Hepatocyte (in vitro differentiated cells): ENCODE data around the gene ACOX3. TPM values are rescaled to one million over a fixed set of nuclear protein-coding genes. Genes with fewer than 3 reads are reported as not detected.

Experiments used
- DNase-seq: peaks from one replicate; pipeline ENCODE4 v3.0.0-alpha.2; 2016; ENCODE audit warnings: low spot score
- H2AFZ ChIP-seq: fragments of 200-600 bp; sonication (generic); 2 replicates; pipeline ENCODE4 v1.6.0; 2016; ENCODE audit warnings: antibody characterized with exemption, mild to moderate bottlenecking
- H3K27ac ChIP-seq: fragments of 200-600 bp; sonication (generic); 2 replicates; pipeline ENCODE4 v1.5.1; 2016; ENCODE audit warnings: mild to moderate bottlenecking
- H3K27me3 ChIP-seq: fragments of 200-600 bp; sonication (generic); 2 replicates; pipeline ENCODE4 v1.6.1; 2016
- H3K36me3 ChIP-seq: fragments of 200-600 bp; sonication (generic); replicated peaks from 2 replicates; pipeline ENCODE4 v1.5.1; 2016; ENCODE audit warnings: low read depth; ENCODE audit not compliant: insufficient read depth
- H3K4me1 ChIP-seq: fragments of 200-600 bp; sonication (generic); 2 replicates; pipeline ENCODE4 v1.5.1; 2016; ENCODE audit warnings: mild to moderate bottlenecking, moderate library complexity; ENCODE audit not compliant: insufficient read depth
- H3K4me2 ChIP-seq: fragments of 200-600 bp; sonication (generic); 2 replicates; pipeline ENCODE4 v1.6.0; 2016
- H3K4me3 ChIP-seq: fragments of 200-600 bp; sonication (generic); 2 replicates; pipeline ENCODE4 v1.5.1; 2016; ENCODE audit warnings: mild to moderate bottlenecking
- H3K79me2 ChIP-seq: fragments of 200-600 bp; sonication (generic); 2 replicates; pipeline ENCODE4 v1.6.0; 2017; ENCODE audit warnings: mild to moderate bottlenecking
- H3K9me2 ChIP-seq: fragments of 200-600 bp; sonication (generic); replicated peaks from 2 replicates; pipeline ENCODE4 v1.6.0; 2017; ENCODE audit warnings: mild to moderate bottlenecking; ENCODE audit not compliant: insufficient read depth
- H3K9me3 ChIP-seq: fragments of 200-600 bp; sonication (generic); 2 replicates; pipeline ENCODE4 v1.5.1; 2016; ENCODE audit warnings: low read depth, mild to moderate bottlenecking
- H4K20me1 ChIP-seq: fragments of 200-600 bp; sonication (generic); 2 replicates; pipeline ENCODE4 v1.6.0; 2016; ENCODE audit warnings: mild to moderate bottlenecking; ENCODE audit not compliant: insufficient read depth, poor library complexity, severe bottlenecking
- EZH2 ChIP-seq: fragments of 200-600 bp; sonication (generic); IDR thresholded peaks from 2 replicates; pipeline ENCODE4 v1.6.1; 2016; ENCODE audit warnings: antibody characterized with exemption, mild to moderate bottlenecking, borderline replicate concordance
- EZH2phosphoT487 ChIP-seq: fragments of 200-600 bp; sonication (generic); IDR thresholded peaks from one replicate; pipeline ENCODE4 v1.6.1; 2018; ENCODE audit warnings: antibody characterized with exemption, mild to moderate bottlenecking, low read depth, moderate library complexity; ENCODE audit not compliant: unreplicated experiment, severe bottlenecking
- WGBS: methylation state at CpG from one replicate; pipeline ENCODE4 v1.1.6; 2016; ENCODE audit warnings: low lambda C conversion rate; ENCODE audit errors: missing lambda C conversion rate; 5-methylcytosine and 5-hydroxymethylcytosine counted together
- polyA plus RNA-seq: library from polyadenylated mRNA; unstranded; fragments of >200 nt; fragmentation: Nextera tagmentation; extraction: Ambion mirVana; gene quantifications from 2 replicates; pipeline ENCODE4 v1.2.1, GENCODE V29; 2016
- total RNA-seq: library from RNA; depleted of rRNA; stranded (reverse); fragments of >200 nt; gene quantifications from 2 replicates; pipeline ENCODE4 v1.2.3, GENCODE V29; 2014
- TF ChIP-seq, protein P1 (sequence below): fragments of 200-600 bp; sonication (generic); IDR thresholded peaks from 2 replicates; pipeline ENCODE4 v1.5.1; 2016; ENCODE audit warnings: antibody characterized with exemption, mild to moderate bottlenecking; ENCODE audit not compliant: poor library complexity

The ACOX3 gene
- total and polyA plus RNA-seq, 2 experiments from 2014 or later: 17.6 to 22.5 TPM

DNA sequence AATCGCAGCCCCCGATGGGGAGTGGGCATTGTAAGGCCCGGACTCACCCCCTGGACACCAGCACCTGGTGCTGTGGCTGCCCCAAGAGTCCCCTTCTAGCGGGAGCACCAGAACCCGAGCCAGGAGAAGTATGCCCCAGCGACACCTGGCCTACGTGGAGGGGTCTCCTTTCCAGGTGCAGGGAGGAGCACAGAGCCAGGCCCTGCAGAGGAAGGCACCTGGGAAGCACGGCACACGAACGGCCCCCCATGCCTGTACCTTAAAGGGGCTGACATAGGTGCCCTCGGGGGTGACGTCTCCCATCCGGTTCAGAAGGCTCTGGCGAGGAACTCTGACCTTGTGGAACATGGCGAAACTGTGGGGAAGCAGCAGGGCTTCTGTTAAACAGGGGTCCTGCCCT lies 41.2 kb downstream of the ACOX3 start:
- no peak overlapping the region for H3K27ac ChIP-seq
- peaks cover 6% of the 10 kb centered on the region for H3K4me1 ChIP-seq
- H4K20me1 ChIP-seq: no peaks in the 10 kb centered on the region
- no peak overlapping the region for H3K4me2 ChIP-seq
- no peaks in the 10 kb centered on the region for H3K79me2 ChIP-seq
- H2AFZ ChIP-seq: no peak overlapping the region
- no peaks in the 10 kb centered on the region for H3K36me3 ChIP-seq
- H3K4me3 ChIP-seq: no peak overlapping the region
- TF ChIP-seq, protein P1, sequence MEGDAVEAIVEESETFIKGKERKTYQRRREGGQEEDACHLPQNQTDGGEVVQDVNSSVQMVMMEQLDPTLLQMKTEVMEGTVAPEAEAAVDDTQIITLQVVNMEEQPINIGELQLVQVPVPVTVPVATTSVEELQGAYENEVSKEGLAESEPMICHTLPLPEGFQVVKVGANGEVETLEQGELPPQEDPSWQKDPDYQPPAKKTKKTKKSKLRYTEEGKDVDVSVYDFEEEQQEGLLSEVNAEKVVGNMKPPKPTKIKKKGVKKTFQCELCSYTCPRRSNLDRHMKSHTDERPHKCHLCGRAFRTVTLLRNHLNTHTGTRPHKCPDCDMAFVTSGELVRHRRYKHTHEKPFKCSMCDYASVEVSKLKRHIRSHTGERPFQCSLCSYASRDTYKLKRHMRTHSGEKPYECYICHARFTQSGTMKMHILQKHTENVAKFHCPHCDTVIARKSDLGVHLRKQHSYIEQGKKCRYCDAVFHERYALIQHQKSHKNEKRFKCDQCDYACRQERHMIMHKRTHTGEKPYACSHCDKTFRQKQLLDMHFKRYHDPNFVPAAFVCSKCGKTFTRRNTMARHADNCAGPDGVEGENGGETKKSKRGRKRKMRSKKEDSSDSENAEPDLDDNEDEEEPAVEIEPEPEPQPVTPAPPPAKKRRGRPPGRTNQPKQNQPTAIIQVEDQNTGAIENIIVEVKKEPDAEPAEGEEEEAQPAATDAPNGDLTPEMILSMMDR: no peak
- TF ChIP-seq EZH2 (no peak), EZH2phosphoT487 (no peak)
- H3K9me2 ChIP-seq: no peaks in the 10 kb centered on the region
- H3K9me3 ChIP-seq: no peaks in the 10 kb centered on the region
- no peaks in the 10 kb centered on the region for H3K27me3 ChIP-seq
- DNase-seq: no peak
- 93% methylated on average over 15 of the region's 15 CpGs for WGBS

DNA sequence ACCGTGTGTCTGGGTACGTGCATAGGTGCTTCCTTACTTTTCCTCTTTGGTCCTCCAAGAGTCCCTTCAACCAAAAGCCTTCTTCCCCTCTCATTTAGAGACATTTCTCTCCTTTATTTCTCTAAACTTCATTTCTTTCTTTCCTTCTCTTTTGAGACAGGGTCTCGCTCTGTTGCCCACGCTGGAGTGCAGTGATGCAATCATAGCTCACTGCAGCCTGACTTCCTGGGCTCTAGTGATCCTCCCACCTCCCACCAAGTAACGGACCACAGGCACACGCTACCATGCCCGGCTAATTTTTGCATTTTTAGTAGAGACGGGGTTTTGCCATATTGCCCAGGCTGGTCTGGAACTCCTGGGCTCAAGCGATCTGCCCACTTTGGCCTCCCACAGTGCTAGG lies 42.2 kb downstream of the ACOX3 start:
- no peak overlapping the region for H3K27ac ChIP-seq
- H3K27me3 ChIP-seq: no peaks in the 10 kb centered on the region
- no peak overlapping the region for H2AFZ ChIP-seq
- TF ChIP-seq EZH2 (no peak), EZH2phosphoT487 (no peak)
- TF ChIP-seq, protein P1: no peak
- H4K20me1 ChIP-seq: no peaks in the 10 kb centered on the region
- no peaks in the 10 kb centered on the region for H3K36me3 ChIP-seq
- no peaks in the 10 kb centered on the region for H3K79me2 ChIP-seq
- no peaks in the 10 kb centered on the region for H3K9me2 ChIP-seq
- DNase-seq: no peak
- WGBS: 86% methylated on average over 9 of the region's 9 CpGs
- no peak overlapping the region for H3K4me3 ChIP-seq
- H3K4me1 ChIP-seq: peaks cover 8% of the 10 kb centered on the region
- no peak overlapping the region for H3K4me2 ChIP-seq
- H3K9me3 ChIP-seq: no peaks in the 10 kb centered on the region

DNA sequence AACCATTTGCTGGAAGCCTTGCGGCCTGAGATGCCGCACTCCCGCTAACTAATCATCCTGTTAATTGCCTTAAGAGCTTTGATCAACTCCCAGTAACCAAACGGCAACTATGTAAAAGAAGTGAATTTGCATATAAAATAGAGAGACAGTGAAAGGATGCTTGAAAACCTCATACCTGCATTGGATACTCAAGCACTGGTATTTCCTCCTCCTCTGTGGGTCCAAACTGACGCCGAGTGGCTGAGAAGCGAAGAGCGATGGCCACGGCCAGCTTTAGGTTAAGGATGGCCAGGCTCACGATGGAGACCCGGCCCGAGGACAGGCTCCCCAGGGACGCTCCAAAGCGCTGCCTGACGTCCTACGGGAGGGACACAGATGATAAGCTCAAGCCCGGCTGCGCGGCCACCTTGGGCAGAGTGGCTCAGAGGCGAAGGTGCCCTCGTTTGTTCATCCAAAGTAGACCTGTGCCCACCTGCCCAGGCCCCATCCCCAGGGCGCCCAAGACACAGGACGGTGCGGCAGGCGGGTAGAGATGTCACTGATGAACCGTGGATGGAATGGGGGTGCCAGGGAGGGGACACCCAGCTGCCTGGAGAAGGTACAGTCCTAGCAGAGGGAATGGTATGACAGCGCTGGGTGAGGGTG lies 43.6 kb downstream of the ACOX3 start:
- H3K4me2 ChIP-seq: no peak overlapping the region
- H3K4me3 ChIP-seq: no peak overlapping the region
- WGBS: 93% methylated on average over 27 of the region's 27 CpGs
- no peaks in the 10 kb centered on the region for H3K9me3 ChIP-seq
- no peak for TF ChIP-seq EZH2
- DNase-seq: no peak
- H2AFZ ChIP-seq: no peak overlapping the region
- no peaks in the 10 kb centered on the region for H3K9me2 ChIP-seq
- no peaks in the 10 kb centered on the region for H3K27me3 ChIP-seq
- H3K36me3 ChIP-seq: no peaks in the 10 kb centered on the region
- H4K20me1 ChIP-seq: no peaks in the 10 kb centered on the region
- H3K79me2 ChIP-seq: no peaks in the 10 kb centered on the region
- no peak overlapping the region for H3K27ac ChIP-seq
- H3K4me1 ChIP-seq: peaks cover 8% of the 10 kb centered on the region

DNA sequence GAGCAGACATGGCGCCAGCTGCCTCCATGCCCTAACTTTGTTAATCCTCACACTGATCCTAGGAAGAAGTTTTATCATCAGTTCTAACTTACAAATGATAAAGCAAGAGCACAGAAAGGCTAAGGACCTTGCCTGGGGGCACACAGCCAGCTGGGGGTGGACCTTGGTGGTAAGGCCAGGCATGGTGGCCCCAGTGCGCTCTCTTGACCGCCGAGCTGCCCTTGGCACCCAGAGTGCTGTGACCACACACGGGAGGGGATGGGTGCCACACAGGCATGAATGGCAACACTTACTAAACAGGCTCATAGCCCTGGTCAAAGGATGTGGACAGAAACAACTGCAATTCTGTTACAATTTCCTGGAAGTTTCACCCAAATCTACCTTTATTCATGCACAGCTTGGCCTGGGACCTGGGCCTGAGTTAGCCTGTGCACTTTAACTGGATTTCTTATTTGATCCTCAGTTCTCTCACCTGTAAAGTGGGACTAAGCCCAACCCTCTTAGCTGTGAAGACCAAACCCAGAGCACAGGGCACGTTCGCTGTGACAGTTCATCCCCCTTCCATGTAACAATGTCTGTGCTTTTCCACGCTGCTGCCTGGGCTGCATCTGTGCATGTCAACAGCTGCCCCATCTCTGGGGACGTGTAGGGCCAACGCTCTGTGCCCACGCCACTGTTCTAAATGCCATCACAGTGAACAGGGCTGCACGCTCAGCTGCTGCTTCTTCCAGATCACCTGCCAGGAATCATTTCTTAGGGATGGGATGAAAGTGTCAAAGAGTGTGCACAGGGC lies 44.8 kb downstream of the ACOX3 start:
- Histone ChIP-seq H3K36me3 (no peaks in the 10 kb centered on the region), H3K4me2 (no peak overlapping the region), H4K20me1 (no peaks in the 10 kb centered on the region), H2AFZ (no peak overlapping the region), H3K27ac (no peak overlapping the region), H3K4me3 (no peak overlapping the region), H3K27me3 (no peaks in the 10 kb centered on the region), H3K9me3 (no peaks in the 10 kb centered on the region), H3K79me2 (no peaks in the 10 kb centered on the region), H3K9me2 (no peaks in the 10 kb centered on the region), H3K4me1 (peaks cover 8% of the 10 kb centered on the region)
- DNase-seq: no peak
- TF ChIP-seq EZH2 (no peak), EZH2phosphoT487 (no peak)
- TF ChIP-seq, protein P1: no peak
- WGBS: 97% methylated on average over 12 of the region's 12 CpGs
